Measurements from ENCODE around the gene TRIM64.
"Not testable (repeated sequence)": the region's sequence is repeated elsewhere in the genome, so short reads cannot be mapped to it uniquely, and the experiment has no call there.

Gene TRIM64, protein sequence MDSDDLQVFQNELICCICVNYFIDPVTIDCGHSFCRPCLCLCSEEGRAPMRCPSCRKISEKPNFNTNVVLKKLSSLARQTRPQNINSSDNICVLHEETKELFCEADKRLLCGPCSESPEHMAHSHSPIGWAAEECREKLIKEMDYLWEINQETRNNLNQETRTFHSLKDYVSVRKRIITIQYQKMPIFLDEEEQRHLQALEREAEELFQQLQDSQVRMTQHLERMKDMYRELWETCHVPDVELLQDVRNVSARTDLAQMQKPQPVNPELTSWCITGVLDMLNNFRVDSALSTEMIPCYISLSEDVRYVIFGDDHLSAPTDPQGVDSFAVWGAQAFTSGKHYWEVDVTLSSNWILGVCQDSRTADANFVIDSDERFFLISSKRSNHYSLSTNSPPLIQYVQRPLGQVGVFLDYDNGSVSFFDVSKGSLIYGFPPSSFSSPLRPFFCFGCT

DNA sequence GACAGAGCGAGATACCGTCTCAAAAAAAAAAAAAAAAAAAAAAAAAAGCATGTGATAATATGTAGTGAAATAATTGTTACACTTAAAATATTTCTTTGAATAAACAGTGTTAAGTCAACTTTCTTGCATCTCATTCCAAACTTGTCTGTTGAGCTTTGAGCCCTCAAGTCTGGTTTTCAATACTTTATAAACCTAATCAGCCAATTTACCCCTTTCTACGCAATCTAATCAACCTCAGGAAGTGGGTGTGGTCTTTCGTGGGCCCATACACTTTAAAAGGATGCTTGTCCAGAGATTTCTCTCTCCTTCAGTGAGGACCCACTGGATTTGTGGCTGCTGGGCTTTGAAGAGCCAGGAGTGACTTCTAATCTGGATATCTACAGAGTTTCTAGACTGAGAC lies at the start of gene TRIM64:
Gene TRIM64 (plus strand): TSS at position 301 of the 400 bp plus-strand sequence. CDS start 2,467 bp downstream, outside the sequence.
- DNase-seq, result not testable (repeated sequence)

- DNase-seq, result no peak
These were observed 43.6 kb upstream of the TRIM64 start, which contains the start of gene TRIM49D1 for GRCh38 chr11:89922195-89922660. Gene TRIM49D1 (minus strand): TSS chr11:89922245. CDS start chr11:89917710, 4,535 bp downstream.

GRCh38 chr11:89923764-89924163 lies 42.1 kb upstream of the TRIM64 start, which contains the start of gene TRIM49D2:
Gene TRIM49D2 (plus strand): TSS chr11:89924064. CDS start chr11:89926762, 2,698 bp downstream.
- DNase-seq, result not testable (repeated sequence)

DNA sequence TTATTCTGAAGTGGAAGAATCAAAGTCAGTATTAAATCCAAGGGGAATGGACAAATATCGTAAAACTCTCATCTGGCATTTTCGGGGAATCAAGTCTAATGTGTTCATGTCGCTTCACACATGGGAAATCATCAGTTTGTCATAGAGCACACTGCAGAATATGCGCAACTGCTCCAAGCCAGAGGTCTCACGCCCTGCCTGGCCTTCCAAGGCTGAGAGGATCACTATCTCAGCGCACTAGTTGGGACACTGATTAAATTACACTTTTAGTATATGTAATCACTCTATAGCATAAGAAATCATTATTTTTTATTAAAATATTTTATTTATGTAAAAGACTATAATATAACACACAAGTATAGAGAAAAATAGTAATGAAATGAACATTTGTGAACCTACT lies 5.0 kb upstream of the TRIM64 start:
- not testable (repeated sequence) for DNase-seq
